HepG2 (cell line): ENCODE results near the gene SETD5. TPM values are rescaled to one million over a fixed set of nuclear protein-coding genes. Genes with fewer than 3 reads are reported as not detected.

Experiments
- ARID2 ChIP-seq: sonication (generic); formaldehyde crosslinking; IDR thresholded peaks from 2 replicates; pipeline ENCODE4 v1.8.1; 2022; ENCODE audit warnings: mild to moderate bottlenecking, missing genetic modification reagents, borderline replicate concordance
- GABPB1 ChIP-seq: IDR thresholded peaks from 2 replicates; pipeline ENCODE4 v1.6.1; 2016; ENCODE audit warnings: mild to moderate bottlenecking, missing genetic modification reagents, moderate library complexity, missing compliant biosample characterization
- IKZF4 ChIP-seq: sonication (generic); formaldehyde crosslinking; IDR thresholded peaks from 2 replicates; pipeline ENCODE4 v1.5.1; 2020; ENCODE audit warnings: borderline replicate concordance, mild to moderate bottlenecking, low read depth, missing genetic modification reagents; ENCODE audit errors: not compliant biosample characterization
- KAT2B ChIP-seq: fragments of 150-350 bp; IDR thresholded peaks from 2 replicates; pipeline ENCODE4 v1.6.1; 2014; ENCODE audit warnings: low read depth, low read length, borderline replicate concordance
- KDM2A ChIP-seq: sonication (generic); formaldehyde crosslinking; IDR thresholded peaks from 2 replicates; pipeline ENCODE4 v1.4.0; 2020; ENCODE audit warnings: low read depth, missing genetic modification reagents, borderline replicate concordance
- KLF11 ChIP-seq: IDR thresholded peaks from 2 replicates; pipeline ENCODE4 v1.6.1; 2016; ENCODE audit warnings: missing compliant biosample characterization
- KLF9 ChIP-seq: IDR thresholded peaks from 2 replicates; pipeline ENCODE4 v1.6.1; 2016; ENCODE audit warnings: low read depth
- POLR2AphosphoS5 ChIP-seq: IDR thresholded peaks from 2 replicates; pipeline ENCODE4 v1.6.1; 2012; ENCODE audit warnings: low read depth, low read length
- RBFOX2 ChIP-seq: fragments of 200-400 bp; formaldehyde crosslinking; IDR thresholded peaks from 2 replicates; pipeline ENCODE4 v1.6.1; 2017; ENCODE audit warnings: low read depth, mild to moderate bottlenecking, low read length
- RFXANK ChIP-seq: IDR thresholded peaks from 2 replicates; pipeline ENCODE4 v1.6.1; 2016
- SATB2 ChIP-seq: sonication (generic); formaldehyde crosslinking; IDR thresholded peaks from 2 replicates; pipeline ENCODE4 v1.5.0; 2020; ENCODE audit warnings: missing genetic modification reagents
- SPEN ChIP-seq: sonication (generic); formaldehyde crosslinking; IDR thresholded peaks from 2 replicates; pipeline ENCODE4 v1.5.1; 2020; ENCODE audit warnings: low read depth, mild to moderate bottlenecking, missing genetic modification reagents
- SRF ChIP-seq: IDR thresholded peaks from 2 replicates; pipeline ENCODE4 v1.6.1; 2011; ENCODE audit warnings: mild to moderate bottlenecking, low read depth, low read length, moderate library complexity
- SSRP1 ChIP-seq: IDR thresholded peaks from 2 replicates; pipeline ENCODE4 v1.6.1; 2016; ENCODE audit warnings: control low read depth
- TCF7L2 ChIP-seq: IDR thresholded peaks from 2 replicates; pipeline ENCODE4 v1.6.1; 2011; ENCODE audit warnings: mild to moderate bottlenecking, low read depth, low read length, moderate library complexity
- TOE1 ChIP-seq: sonication (generic); formaldehyde crosslinking; IDR thresholded peaks from 2 replicates; pipeline ENCODE4 v1.4.0; 2020; ENCODE audit warnings: mild to moderate bottlenecking, missing genetic modification reagents
- TSC22D2 ChIP-seq: sonication (generic); formaldehyde crosslinking; IDR thresholded peaks from 2 replicates; pipeline ENCODE4 v1.5.1; 2020; ENCODE audit warnings: missing genetic modification reagents, mild to moderate bottlenecking, borderline replicate concordance
- ZFAT ChIP-seq: sonication (generic); formaldehyde crosslinking; conservative IDR thresholded peaks from 2 replicates; pipeline ENCODE4 v1.8.1; 2023; ENCODE audit warnings: missing genetic modification reagents, inconsistent platforms
- ZNF562 ChIP-seq: sonication (generic); formaldehyde crosslinking; IDR thresholded peaks from 2 replicates; pipeline ENCODE4 v1.8.0; 2022; ENCODE audit warnings: missing genetic modification reagents, borderline replicate concordance
- polyA plus RNA-seq, 8 experiments: library from polyadenylated mRNA; depleted of rRNA in 3 of 8; stranded (reverse) in 7 of 8; unstranded in 1 of 8; fragments of >200 nt; fragmentation: Illumina TruSeq in 4 of 8; extraction: Trizol in 4 of 8; gene quantifications; 2 replicates each; pipeline versions ENCODE4 v1.2.1 to v1.2.3, GENCODE V29; 2011 to 2016; ENCODE audit warnings: low read depth in 4 of 8, missing spikeins in 1 of 8, mixed read lengths in 1 of 8; ENCODE audit not compliant: insufficient read depth in 1 of 8
- total RNA-seq, 5 experiments: library from RNA; depleted of rRNA; stranded (reverse); fragments of >200 nt; fragmentation: Illumina TruSeq; extraction: Trizol; gene quantifications; 2 replicates each; pipeline ENCODE4 v1.2.3, GENCODE V29; 2016; ENCODE audit warnings: low read depth in 1 of 5
- TF ChIP-seq, protein P1 (sequence below): sonication (generic); formaldehyde crosslinking; IDR thresholded peaks from 2 replicates; pipeline ENCODE4 v1.4.0; 2020; ENCODE audit warnings: missing genetic modification reagents, mild to moderate bottlenecking, borderline replicate concordance
- TF ChIP-seq, protein P2 (sequence below): sonication (generic); formaldehyde crosslinking; IDR thresholded peaks from 2 replicates; pipeline ENCODE4 v1.4.0; 2020; ENCODE audit warnings: mild to moderate bottlenecking, missing genetic modification reagents
- TF ChIP-seq, protein P3 (sequence below): sonication (generic); formaldehyde crosslinking; IDR thresholded peaks from 2 replicates; pipeline ENCODE4 v1.4.0; 2020; ENCODE audit warnings: mild to moderate bottlenecking, missing genetic modification reagents

SETD5 gene
- total and polyA plus RNA-seq, 2 of the 13 experiments (the other 11 are each of a cell fraction or from before 2014, with no cell fraction given) = 46.8 to 95.8 TPM

DNA sequence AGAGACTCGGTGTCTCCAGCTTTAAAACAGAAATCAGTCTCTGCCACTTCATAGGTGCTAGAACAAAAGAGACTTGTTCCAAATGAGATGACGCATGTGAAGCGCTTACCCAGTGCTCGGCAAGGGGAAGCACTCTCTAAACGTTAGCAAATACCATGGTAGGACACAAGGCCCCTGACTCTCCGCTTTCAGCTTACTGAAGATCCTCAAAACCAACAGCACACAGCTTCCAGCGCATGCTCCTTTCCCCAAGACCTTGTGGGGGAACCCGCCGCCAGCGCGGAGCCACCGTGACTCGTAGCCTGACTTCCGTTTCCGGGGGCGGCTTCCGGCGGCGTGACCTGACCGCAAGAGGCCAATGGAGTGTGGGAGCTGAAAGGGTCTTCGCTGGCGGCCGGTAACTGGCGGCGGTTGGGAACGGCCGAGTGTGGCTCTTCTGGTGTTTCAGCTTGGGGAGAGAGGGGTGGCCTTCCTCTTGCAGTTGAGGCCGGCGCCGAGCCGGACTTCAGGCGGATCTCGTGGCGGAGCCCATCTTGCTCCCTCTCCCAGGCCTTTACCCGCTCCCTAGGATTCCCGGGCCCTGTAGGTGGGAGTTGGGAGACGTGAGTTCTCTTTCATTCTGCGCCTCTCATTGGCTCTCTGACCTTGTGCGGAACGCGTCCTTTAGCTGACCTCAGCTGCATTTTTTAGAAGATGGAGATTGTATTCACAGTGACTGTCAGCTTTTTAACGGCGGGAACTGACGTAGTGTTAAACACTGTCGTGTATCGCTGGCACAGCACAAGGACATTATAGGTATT lies 34.5 kb upstream of the SETD5 start, which contains the start of gene THUMPD3 (continued):
- TF ChIP-seq, protein P1, sequence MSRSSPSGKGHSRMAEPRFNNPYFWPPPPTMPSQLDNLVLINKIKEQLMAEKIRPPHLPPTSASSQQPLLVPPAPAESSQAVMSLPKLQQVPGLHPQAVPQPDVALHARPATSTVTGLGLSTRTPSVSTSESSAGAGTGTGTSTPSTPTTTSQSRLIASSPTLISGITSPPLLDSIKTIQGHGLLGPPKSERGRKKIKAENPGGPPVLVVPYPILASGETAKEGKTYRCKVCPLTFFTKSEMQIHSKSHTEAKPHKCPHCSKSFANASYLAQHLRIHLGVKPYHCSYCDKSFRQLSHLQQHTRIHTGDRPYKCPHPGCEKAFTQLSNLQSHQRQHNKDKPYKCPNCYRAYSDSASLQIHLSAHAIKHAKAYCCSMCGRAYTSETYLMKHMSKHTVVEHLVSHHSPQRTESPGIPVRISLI (CRISPR knock-in tag) = peak; percentile 33
- TF ChIP-seq GABPB1 (CRISPR knock-in tag) (peak; percentile 100), ARID2 (CRISPR knock-in tag) (peak; percentile 35; the same call in 1 of the 2 replicates), POLR2AphosphoS5 (peak; percentile 97), SRF (no peak), KDM2A (peak; percentile 88), SATB2 (CRISPR knock-in tag) (peak; percentile 89; the same call in 1 of the 2 replicates), RFXANK (CRISPR knock-in tag) (0 out of 2 replicates have a peak, but pooled peaks have one; percentile 71), KLF9 (CRISPR knock-in tag) (peak; percentile 71; the same call in 1 of the 2 replicates), KAT2B (no peak), TCF7L2 (no peak), ZNF562 (CRISPR knock-in tag) (no peak), KLF11 (CRISPR knock-in tag) (peak; percentile 95), IKZF4 (CRISPR knock-in tag) (peak; percentile 94), TSC22D2 (CRISPR knock-in tag) (peak; percentile 83; the same call in 1 of the 2 replicates), TOE1 (CRISPR knock-in tag) (peak; percentile 93; the same call in 1 of the 2 replicates), SSRP1 (CRISPR knock-in tag) (no peak), RBFOX2 (peak; percentile 97), SPEN (CRISPR knock-in tag) (peak; percentile 96), ZFAT (CRISPR knock-in tag) (no peak)
- TF ChIP-seq, protein P2, sequence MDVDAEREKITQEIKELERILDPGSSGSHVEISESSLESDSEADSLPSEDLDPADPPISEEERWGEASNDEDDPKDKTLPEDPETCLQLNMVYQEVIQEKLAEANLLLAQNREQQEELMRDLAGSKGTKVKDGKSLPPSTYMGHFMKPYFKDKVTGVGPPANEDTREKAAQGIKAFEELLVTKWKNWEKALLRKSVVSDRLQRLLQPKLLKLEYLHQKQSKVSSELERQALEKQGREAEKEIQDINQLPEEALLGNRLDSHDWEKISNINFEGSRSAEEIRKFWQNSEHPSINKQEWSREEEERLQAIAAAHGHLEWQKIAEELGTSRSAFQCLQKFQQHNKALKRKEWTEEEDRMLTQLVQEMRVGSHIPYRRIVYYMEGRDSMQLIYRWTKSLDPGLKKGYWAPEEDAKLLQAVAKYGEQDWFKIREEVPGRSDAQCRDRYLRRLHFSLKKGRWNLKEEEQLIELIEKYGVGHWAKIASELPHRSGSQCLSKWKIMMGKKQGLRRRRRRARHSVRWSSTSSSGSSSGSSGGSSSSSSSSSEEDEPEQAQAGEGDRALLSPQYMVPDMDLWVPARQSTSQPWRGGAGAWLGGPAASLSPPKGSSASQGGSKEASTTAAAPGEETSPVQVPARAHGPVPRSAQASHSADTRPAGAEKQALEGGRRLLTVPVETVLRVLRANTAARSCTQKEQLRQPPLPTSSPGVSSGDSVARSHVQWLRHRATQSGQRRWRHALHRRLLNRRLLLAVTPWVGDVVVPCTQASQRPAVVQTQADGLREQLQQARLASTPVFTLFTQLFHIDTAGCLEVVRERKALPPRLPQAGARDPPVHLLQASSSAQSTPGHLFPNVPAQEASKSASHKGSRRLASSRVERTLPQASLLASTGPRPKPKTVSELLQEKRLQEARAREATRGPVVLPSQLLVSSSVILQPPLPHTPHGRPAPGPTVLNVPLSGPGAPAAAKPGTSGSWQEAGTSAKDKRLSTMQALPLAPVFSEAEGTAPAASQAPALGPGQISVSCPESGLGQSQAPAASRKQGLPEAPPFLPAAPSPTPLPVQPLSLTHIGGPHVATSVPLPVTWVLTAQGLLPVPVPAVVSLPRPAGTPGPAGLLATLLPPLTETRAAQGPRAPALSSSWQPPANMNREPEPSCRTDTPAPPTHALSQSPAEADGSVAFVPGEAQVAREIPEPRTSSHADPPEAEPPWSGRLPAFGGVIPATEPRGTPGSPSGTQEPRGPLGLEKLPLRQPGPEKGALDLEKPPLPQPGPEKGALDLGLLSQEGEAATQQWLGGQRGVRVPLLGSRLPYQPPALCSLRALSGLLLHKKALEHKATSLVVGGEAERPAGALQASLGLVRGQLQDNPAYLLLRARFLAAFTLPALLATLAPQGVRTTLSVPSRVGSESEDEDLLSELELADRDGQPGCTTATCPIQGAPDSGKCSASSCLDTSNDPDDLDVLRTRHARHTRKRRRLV (CRISPR knock-in tag) = no peak
- TF ChIP-seq, protein P3, sequence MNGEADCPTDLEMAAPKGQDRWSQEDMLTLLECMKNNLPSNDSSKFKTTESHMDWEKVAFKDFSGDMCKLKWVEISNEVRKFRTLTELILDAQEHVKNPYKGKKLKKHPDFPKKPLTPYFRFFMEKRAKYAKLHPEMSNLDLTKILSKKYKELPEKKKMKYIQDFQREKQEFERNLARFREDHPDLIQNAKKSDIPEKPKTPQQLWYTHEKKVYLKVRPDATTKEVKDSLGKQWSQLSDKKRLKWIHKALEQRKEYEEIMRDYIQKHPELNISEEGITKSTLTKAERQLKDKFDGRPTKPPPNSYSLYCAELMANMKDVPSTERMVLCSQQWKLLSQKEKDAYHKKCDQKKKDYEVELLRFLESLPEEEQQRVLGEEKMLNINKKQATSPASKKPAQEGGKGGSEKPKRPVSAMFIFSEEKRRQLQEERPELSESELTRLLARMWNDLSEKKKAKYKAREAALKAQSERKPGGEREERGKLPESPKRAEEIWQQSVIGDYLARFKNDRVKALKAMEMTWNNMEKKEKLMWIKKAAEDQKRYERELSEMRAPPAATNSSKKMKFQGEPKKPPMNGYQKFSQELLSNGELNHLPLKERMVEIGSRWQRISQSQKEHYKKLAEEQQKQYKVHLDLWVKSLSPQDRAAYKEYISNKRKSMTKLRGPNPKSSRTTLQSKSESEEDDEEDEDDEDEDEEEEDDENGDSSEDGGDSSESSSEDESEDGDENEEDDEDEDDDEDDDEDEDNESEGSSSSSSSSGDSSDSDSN = peak; percentile 84
